Measurements from ENCODE around the gene GPR146.

GPR146 gene

DNA sequence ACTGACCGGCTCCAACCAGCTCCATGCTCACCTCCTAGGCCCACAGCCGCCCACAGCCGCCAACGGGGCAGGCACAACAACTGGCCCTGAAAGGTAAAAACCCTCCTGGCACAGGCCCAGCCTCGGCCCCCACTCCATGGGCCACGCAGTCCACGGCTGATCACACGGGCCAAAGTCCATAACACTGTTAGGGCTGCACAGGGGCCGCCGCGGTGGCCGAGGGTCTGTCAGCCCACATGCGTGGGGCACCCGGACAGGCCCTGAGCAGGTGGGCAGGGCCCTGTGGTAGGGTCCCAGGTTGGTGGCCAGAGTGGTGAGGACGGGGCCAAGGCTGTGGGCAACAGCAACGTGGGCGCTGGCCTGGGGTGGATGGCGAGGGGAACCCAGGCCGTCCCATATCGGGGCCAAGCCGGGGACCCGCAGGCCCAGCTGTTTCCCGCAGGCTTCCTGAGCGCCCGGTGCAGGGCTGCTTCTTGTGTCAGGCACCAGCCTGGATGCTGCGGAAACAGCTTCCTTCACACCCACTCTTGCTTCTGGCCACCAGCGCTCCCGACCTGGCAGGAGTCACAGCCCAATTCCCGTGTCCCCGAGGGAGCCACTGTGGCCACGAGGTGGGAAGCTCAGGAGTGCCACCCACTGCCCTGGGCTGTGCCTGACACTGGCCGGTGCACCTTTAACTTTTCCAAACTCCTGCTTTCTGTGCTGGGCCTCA, 32.2 kb upstream of the GPR146 start:
- DNase-seq, result no peak

DNA sequence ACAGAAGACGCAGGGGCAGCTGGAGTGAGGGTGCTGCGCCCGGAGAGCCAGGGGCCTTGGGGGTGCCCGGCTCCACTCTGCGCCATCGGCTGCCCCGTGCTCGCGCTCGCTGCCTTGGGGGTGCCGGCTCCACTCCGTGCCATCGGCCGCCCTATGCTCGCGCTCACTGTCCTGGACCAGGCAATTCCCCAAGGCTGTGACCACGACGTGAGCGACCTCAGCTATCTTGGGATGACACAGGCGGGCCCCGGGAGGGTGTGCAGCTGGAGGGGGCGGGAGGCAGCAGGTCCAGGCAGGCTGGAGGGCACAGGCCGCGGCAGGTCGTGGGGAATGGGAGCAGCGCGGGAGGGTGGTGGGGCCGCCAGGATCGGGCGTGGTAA, 31.6 kb upstream of the GPR146 start:
- no peak for DNase-seq

DNA sequence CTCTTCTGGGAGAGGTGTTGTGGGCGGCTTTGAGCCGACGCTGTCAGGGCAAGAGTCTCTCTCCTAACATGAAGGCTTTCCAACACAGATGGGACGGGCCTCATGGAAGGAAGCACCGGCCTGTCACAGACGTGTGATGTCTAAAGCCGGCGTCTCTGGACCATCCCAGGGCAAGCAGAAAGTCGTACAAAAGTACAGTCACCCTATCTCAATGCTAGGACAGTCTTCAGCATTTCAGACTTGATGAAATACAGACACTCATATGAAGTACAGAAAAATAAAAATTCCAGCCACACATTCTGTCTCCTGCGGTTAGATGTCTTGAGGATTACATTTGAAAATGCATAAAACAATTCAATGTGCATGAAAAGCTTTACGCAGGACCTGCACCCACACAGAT, 30.8 kb upstream of the GPR146 start:
- DNase-seq, result no peak

DNA sequence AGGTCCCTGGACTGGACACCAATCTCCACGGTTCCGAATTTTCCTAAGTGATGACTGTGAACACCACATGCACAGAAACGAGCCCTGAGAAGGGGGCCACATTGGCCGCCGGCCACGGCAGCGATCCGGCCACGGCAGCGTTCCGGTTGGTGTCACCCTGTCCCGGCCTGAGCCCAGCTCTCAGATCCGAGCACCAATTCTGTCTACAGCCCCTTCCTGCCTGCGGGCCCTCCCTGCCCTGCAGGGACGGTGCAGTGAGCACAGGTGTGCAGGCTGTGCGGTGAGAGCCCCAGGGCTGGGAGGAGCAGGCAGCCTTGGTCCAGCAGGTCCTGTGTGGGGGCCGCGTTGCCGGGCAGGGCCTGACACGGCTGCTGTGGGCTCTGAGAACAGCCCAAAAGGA, 29.7 kb upstream of the GPR146 start:
- DNase-seq, result no peak

DNA sequence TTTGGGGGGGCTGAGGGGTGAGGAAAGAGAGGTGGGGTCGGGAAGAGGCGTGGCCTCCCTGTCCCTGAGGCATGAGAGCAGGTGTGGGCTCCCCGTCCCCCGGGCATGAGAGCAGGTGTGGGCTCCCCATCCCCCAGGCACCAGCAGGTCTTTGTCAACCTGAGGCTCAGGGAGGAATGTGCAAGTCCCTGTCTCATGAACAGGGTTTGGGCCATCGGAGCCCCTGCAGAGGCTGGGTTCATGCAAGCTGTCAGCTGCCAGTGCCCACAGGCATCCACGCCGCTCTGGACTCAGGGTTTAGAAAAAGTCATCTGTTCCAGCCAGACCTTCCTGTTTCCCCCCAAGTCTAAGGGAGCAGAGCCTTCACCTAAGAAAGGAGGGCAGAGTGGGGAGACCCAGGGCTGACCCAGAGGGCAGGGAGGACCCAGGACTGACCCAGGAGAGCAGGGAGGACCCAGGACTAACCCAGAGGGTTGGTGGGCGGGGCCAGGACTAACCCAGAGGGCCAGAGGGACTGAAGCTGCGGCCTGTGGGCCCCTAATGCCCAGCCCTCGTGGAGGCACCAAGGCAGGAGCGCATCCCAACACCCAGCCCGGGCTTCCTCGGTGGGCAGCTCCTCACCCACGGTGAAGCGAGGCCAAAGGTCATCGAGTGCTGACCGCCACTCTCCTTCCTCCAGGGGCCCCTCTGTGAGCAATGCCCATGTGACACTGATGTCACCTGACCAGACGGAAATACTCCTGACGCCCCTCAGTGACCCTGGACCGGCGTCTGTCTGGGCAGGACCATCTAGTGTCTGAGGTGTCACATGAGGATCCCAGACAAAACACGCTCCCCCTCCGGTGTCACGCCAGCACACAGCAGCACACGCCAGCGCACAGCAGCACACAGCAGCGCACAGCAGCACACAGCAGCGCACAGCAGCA, 28.9 kb upstream of the GPR146 start:
- DNase-seq, result no peak

DNA sequence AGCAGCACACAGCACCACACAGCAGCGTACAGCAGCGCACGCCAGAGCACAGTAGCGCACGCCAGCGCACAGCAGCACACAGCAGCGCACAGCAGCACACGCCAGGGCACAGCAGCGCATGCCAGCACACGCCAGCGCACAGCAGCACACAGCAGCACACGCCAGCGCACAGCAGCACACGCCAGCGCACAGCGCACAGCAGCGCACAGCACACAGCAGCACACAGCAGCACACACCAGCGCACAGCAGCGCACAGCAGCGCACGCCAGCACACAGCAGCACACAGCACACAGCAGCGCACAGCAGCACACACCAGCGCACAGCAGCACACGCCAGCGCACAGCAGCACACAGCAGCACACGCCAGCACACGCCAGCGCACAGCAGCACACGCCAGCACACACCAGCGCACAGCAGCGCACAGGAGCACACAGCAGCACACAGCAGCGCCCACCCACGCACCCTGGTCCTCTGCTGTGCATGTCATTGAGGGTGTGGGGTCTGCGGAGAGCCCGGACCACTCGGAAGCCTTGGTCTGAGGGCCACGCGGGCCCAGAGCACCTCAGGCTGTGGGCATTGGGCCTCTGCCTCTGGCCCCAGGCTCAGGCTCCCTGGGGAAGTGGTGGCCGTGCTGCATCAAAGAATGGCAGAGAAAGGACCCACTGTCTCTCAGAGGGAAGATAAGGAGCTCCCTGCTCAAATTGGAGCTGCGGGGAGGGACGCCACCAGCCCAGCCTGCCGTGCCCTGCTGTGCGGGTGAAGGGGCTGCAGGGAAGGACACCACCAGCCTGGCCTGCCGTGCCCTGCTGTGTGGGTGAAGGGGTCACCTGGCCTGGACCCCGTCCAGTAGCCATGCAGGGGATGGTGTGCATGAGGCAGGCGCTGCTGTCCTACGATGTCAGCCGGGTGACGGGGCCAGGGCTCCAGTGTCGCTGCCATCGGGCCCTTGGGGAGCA, 27.5 kb upstream of the GPR146 start:
- DNase-seq, result no peak

DNA sequence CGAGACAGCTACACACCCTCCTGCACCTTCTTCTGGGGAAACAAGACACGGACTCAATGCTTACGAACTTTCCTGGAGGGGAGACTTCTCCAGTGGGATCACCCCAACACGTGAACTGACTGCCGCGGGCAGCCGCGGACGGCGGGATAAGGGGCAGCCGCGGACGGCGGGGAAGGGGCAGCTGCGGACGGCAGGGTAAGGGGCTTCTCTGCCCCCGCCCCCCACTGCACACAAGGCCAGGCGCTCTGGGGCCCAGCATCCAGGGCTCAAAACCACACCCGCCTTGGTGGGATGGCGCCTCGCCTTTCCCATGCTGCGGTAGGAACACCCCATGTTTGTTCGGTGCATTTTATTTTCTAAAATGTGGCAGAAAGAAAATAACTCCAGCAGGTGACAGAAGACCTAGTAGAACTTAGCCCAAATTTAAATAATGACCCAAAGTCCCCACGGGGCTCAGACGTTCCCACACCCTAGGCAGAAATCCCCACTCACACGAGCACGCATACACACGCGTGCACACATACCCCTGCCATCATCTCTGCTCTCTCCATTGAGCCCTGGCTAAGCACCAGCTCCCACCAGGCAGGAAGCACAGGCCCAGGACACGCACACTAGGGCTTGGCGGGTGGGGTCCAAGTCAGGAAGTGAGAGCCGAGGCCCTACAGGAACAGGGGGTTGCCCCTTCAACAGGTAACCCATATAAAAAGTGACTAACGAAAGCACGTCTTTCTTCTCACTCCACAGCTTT, 26.6 kb upstream of the GPR146 start:
- DNase-seq, result no peak

DNA sequence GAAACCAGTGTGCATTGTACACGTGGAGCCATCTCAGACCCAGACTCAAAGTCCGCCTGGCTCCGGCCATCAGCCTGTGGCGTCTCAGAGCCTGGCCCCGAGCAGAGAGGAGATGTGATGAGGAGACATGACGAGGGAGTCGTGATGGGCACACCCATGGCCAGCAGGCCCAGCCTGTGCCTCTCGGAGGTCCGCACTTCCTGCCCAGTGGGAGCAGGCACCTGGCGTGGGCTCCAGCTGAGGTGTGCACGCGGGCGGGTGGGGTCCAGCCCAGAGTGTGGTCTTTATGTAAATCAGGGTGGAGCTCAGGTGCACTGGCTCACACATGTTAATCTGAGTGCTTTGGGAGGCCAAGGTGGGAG, 26.0 kb upstream of the GPR146 start:
- no peak for DNase-seq

DNA sequence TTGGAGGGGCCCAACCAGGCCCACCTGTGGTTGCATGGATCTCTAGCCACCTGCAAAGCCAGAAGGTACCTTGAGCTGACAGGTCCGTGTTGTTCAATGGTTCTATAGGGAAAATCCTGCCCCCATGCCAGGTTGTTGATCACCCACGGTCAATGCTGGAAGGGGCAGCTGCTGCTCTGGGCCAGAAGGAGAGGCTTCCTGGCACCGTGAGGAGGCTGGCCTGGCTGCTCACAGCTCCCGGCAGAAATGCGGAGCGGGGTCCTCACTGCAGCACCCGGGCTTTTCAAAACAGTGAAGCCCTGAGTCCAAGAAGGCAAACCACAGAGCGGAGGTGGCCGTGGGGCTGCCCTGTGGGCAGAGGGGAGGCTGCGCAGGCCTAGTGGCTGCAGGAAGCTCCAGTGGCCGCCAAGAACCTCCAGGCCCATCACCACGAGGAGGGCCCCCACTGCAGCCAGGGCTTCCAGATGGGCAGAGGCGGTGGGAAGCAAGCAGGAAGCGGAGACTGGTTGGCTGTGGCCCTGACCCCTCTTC, 25.0 kb upstream of the GPR146 start:
- no peak for DNase-seq

DNA sequence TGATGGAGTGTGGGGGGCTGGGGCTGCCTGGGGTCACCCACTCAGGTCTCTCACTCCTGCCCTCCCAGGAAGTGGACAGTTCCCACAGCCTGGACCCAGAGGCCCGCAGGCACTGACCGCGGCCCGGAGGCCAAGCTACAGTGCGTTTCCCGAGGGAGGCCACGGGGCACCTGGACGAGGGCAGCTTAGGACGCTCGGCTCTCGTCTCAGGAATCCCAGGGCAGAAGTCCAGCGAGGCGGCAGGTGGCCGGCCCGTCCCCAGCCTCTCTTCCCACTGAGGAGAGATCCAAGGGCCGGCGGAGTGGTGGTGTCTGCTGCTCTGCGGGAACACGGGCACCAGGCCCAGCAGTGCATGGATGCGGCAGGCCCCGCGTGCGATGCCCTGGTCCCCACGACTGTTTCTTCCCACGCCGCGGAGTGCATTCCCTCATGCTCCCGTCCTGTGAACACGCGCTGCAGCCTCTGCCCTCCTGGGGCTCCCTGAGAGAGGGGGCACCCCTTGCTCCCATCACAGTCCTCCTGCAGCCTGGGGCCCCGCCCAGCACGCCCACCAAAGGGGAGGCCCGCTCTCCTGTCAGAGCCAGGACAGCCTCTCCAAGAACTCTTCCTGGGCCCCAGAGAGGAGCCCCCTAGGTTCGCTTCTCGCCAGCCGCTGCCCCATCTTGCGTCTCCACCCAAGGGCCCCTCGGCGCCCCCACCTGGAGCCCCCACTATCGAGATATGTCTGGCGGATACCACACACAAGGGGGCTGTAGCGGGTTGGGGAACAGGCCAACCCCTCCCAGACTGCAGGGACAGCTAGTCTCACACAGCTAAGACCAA, 24.3 kb upstream of the GPR146 start:
- DNase-seq, result no peak

DNA sequence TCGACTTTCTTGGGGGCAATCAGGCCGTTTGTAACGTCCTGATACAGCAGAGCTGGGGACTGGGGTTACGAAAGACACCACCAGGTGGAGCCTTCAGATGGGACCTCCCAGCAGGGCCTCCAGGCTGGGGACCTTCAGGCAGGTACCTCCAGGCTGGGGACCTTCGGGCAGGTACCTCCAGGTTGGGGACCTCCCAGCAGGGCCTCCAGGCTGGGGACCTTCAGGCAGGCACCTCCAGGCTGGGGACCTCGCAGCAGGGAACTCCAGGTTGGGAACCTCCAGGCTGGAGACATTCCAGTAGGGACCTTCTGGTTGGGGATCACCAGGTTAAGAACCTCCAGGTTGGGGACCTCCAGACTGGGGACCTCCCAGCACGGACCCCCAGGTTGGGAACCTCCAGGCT, 23.5 kb upstream of the GPR146 start:
- DNase-seq, result no peak

DNA sequence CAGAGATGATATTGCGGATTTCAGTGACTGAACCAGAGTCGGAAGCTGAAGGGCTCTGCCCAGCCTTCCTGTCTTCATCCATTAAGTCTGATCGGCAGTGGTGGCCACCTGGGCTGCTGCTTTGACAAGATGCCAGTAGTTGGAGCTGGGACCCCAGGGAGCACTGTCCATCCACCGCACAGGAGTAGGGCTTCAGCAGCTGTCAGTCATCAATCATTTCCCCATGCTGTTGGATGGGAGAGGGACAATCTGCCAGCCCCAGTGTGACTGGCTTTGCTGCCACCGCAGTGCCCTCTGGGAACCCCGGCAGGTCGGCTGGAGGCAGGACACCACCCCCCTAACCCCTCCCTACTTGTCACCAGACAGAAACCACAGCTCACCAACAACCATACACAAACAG, 23.0 kb upstream of the GPR146 start:
- no peak for DNase-seq

DNA sequence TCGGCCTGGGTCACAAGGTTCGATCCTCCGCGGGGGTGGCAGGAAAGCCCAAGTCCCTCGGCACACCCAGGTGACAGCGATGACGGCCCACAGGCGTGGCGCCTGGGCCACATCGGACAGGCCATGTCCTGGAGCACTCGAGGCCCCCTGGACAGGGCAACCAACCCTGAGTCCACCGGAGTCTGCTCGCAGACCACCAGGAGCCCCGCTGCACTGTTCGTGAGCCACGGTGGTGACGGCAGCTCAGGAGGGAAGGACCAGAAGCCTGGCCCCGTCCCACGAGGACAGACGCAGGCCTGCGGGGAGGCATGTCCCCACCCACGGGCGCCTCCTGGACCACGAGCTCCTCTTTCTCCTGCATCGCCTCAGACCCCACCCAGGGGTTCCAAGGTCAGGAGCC, 22.4 kb upstream of the GPR146 start:
- no peak for DNase-seq

DNA sequence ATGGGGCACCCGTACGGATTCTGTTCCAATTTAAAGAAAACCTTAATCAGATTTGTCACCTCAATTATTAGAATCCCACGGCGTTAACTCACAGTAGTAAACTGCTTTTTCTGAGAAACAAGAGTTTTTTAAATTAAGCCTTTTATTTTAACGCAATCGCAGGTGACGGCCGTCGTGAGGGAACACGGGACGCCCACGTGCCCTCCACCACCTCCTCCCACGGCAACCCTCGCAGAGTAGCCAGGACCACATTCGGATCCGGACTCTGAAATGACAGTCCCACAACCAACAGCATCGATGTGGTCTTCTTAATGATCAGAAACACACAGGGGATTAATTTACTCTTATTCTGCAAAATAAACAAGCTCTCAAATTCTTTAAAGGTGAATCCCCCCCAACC, 22.0 kb upstream of the GPR146 start:
- DNase-seq, result no peak

DNA sequence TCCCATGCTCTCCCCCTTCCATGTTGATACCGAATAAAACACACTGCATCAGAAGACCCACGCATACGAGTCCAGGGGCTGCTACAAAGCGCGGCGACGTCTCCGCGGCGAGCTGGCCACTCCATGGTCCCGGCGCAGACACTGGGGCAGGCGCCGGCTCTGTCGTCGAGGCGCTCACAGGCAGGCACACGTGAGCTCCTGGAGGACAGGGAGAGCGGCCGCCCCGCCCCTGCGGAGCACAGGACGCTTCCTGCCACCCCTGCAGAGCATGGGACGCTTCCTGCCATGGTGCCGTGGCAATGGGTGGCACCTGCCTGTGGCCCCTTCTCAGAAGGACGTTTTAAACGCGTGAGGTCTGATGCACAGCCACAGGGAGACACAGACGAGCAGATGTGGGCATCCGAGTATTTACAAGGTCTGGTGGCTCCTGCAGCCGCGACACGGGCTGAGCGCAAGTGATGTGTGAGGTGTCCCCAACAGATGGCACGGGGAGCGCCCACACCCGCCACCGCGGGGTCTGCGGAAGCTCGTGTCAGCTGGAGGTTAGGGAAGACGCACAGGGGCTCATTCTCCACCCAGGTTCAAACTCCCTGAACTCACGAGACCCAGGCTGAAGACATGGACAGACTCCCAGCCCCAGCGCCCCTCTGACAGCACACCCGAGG, 21.4 kb upstream of the GPR146 start:
- DNase-seq, result no peak

DNA sequence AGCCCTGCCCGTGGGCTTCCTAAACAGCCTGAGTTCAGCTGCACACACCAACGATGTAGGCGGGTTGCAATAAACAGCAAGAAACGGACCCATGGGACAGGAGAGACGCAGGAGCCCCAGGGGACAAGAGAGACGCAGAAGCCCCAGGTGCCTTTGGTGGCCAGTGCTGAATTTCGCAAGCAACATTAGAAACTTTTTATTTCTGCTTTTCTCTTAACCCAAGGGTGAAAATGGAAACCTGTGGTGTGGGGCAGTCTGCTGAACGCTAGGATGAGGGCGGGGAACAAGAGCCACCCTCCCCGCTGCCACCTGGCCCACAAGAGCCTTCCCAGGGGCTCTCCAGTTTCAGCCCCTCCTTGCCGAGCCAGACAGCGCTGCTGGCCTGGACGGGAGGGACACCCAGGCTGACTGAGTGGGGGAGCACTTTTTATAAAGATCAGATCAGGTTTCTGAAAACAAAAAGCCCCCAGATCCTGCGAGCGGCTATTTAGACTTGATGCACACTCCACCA, 20.0 kb upstream of the GPR146 start:
- no peak for DNase-seq

DNA sequence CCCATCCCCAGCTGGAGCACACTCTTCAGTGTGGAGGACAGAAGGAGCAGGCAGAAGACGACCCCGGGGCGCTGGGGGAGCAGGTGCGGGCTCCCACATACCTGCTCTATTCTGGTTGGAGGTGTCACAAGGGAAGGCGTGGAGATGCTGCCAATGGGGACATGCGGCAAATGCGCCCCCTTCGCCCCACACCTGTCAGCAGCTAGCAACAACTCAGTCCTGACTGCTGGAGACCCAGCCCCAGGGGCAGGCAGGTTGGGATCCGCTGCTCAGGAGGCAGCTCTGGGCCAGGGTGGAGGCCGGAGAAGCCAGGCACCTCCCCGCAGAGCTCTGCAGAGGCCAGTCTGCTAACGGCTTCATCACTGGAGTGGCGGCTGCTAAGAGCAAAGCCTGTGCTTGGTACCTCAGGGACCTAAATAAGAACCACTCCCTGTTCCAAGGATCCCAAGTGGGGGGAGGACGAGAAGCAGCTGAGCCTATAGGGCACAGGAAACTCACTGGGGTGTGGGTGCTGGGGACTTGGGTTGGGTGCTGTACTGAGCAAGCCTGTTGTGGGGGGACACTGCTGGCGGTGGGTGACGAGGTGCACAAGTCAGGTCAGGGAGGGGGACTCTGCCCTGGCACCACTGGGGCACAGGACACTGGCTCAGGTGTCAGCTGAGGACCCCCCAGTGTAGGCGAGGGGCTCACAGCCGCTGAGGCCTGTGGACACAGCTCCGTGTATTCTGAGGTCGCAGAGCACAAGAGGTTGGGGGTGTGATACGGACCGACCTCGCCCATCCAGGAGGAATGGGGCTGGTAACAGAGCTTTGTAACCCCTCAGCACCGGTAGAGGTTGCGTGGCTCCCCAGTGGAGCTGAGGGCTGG, 19.2 kb upstream of the GPR146 start:
- no peak for DNase-seq

DNA sequence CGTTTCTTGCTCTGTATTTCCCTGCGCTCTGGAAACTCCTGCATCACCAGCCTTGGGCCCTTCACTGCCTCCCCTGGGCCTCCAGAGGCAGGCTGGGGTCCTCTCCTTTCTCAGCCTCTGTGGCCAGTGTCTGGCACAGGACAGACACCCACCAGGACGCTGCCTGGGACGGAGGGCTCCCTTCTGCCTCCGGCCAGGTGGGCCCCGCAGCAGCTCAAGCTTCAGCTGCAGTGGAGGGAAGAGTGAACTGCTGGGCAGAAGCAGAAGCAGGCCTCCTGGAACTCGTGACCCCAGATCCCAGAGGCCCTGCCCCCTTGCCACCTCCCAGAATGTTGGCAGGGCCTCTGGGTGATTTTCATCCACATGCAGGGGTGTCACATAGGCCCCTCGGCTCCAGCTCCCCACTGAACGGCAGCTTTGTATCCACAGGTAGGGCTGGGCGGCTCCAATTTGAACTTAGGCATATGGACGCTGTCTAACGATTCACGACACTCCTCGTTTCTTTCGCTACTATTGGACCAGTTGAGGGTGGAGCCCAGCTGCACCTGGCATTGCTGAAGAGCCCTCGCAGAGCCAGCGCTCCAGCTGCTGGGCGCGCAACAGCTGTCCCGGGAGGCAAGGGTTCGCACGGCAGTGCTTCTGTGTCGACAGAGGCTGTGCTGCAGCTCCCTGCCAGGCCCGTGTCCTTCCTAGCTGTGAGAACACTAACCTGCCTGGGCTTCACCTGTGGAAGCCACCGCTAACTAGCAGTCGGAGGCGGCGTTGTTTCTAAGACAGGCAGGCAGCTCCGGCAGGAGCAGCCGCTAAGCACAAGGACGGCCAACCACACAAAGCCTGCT, 18.4 kb upstream of the GPR146 start:
- no peak for DNase-seq

DNA sequence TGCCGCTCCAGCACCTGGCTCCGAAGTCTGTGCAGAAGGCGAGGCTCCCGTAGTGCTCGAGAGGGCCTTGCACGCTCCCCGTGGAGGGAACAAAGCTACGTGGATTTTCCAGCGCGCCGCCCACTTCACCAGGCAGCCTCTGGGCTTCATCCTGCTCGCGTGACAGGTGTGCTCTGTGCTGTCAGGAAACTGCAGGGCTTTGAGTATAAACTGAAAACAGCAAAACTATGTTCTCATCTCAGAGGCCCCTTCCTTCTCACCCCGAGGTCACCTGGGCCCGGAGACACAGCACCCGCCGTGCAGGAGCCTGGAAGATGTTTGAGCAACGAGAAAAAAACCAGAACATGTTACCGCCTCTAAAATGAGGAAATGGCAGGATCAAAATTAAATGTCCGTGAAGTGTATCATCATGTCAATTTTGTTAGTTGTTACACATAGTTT, 17.6 kb upstream of the GPR146 start:
- DNase-seq, result no peak

Measured in NCI-H146 (cell line).